Liver (tissue), 9 donors: ENCODE data around the gene HEYL. TPM values are rescaled to one million over a fixed set of nuclear protein-coding genes. Genes with fewer than 3 reads are reported as not detected.

Experiments used
- DNase-seq: peaks from one replicate; pipeline ENCODE4 v3.0.0-alpha.2; 2017; ENCODE audit warnings: low spot score
- H3K27ac ChIP-seq, 2 donors: one replicate each; pipeline ENCODE4 v1.7.0; 2013; ENCODE audit warnings: inconsistent platforms in 2 of 2, low read length in 2 of 2, control low read depth in 1 of 2, low read depth in 1 of 2, mild to moderate bottlenecking in 1 of 2
- H3K27me3 ChIP-seq, 4 donors: one replicate each; pipeline versions ENCODE4 v1.6.1 to v1.7.0; 2013; ENCODE audit warnings: low read length in 3 of 4, inconsistent platforms in 1 of 4, mild to moderate bottlenecking in 1 of 4, moderate library complexity in 1 of 4; ENCODE audit not compliant: control insufficient read depth in 4 of 4, insufficient read depth in 4 of 4
- H3K36me3 ChIP-seq, 4 donors: one replicate each; pipeline versions ENCODE4 v1.6.1 to v1.7.0; 2013; ENCODE audit warnings: low read length in 3 of 4, mild to moderate bottlenecking in 3 of 4, low read depth in 1 of 4, moderate library complexity in 1 of 4; ENCODE audit not compliant: control insufficient read depth in 4 of 4, insufficient read depth in 3 of 4
- H3K4me1 ChIP-seq, 4 donors: one replicate each; pipeline versions ENCODE4 v1.6.1 to v1.7.0; 2013; ENCODE audit warnings: low read length in 3 of 4, mild to moderate bottlenecking in 3 of 4, moderate library complexity in 1 of 4; ENCODE audit not compliant: control insufficient read depth in 4 of 4, insufficient read depth in 4 of 4
- H3K4me3 ChIP-seq, 3 donors: one replicate each; pipeline versions ENCODE4 v1.6.1 to v1.7.0; 2013; ENCODE audit warnings: low read length in 3 of 3, control low read depth in 1 of 3, low read depth in 1 of 3, mild to moderate bottlenecking in 1 of 3
- H3K9ac ChIP-seq, 2 donors: one replicate each; pipeline ENCODE4 v1.7.0; 2013; ENCODE audit warnings: low read length in 2 of 2, mild to moderate bottlenecking in 2 of 2, moderate library complexity in 2 of 2, control low read depth in 1 of 2, low read depth in 1 of 2
- H3K9me3 ChIP-seq, 4 donors: one replicate each; pipeline versions ENCODE4 v1.6.1 to v1.7.0; 2013; ENCODE audit warnings: low read length in 3 of 4; ENCODE audit not compliant: control insufficient read depth in 4 of 4
- ATF3 ChIP-seq: IDR thresholded peaks from 2 replicates; pipeline ENCODE4 v1.6.1; 2016; ENCODE audit warnings: antibody characterized with exemption
- EGR1 ChIP-seq, 2 donors: IDR thresholded peaks; 2 replicates each; pipeline ENCODE4 v1.6.1; 2016 to 2018; ENCODE audit warnings: antibody characterized with exemption in 2 of 2, low read depth in 2 of 2
- FOXA1 ChIP-seq: IDR thresholded peaks from 2 replicates; pipeline ENCODE4 v1.6.1; 2016; ENCODE audit warnings: antibody characterized with exemption
- FOXA2 ChIP-seq: IDR thresholded peaks from 2 replicates; pipeline ENCODE4 v1.6.1; 2016; ENCODE audit warnings: antibody characterized with exemption
- GABPA ChIP-seq, 2 donors: IDR thresholded peaks in 1 of 2; conservative IDR thresholded peaks in 1 of 2; 2 replicates each; pipeline ENCODE4 v1.6.1; 2016; ENCODE audit warnings: antibody characterized with exemption in 2 of 2, mild to moderate bottlenecking in 1 of 2, moderate library complexity in 1 of 2
- HNF4A ChIP-seq, 2 donors: conservative IDR thresholded peaks; 2 replicates each; pipeline ENCODE4 v1.6.1; 2016; ENCODE audit warnings: antibody characterized with exemption in 2 of 2, mild to moderate bottlenecking in 2 of 2
- HNF4G ChIP-seq: IDR thresholded peaks from 2 replicates; pipeline ENCODE4 v1.6.1; 2016; ENCODE audit warnings: antibody characterized with exemption
- JUND ChIP-seq, 2 donors: IDR thresholded peaks; 2 replicates each; pipeline ENCODE4 v1.6.1; 2016; ENCODE audit warnings: antibody characterized with exemption in 2 of 2
- MAX ChIP-seq: IDR thresholded peaks from 2 replicates; pipeline ENCODE4 v1.6.1; 2016; ENCODE audit warnings: antibody characterized with exemption
- NR2F2 ChIP-seq: IDR thresholded peaks from 2 replicates; pipeline ENCODE4 v1.6.1; 2016; ENCODE audit warnings: antibody characterized with exemption
- RAD21 ChIP-seq, 2 donors: IDR thresholded peaks; 2 replicates each; pipeline ENCODE4 v1.6.1; 2016; ENCODE audit warnings: antibody characterized with exemption in 2 of 2, mild to moderate bottlenecking in 2 of 2
- RXRA ChIP-seq, 2 donors: IDR thresholded peaks; 2 replicates each; pipeline ENCODE4 v1.6.1; 2017 to 2018; ENCODE audit warnings: antibody characterized with exemption in 2 of 2, mild to moderate bottlenecking in 1 of 2
- SP1 ChIP-seq: IDR thresholded peaks from 2 replicates; pipeline ENCODE4 v1.6.1; 2018; ENCODE audit warnings: antibody characterized with exemption, mild to moderate bottlenecking
- TAF1 ChIP-seq: conservative IDR thresholded peaks from 2 replicates; pipeline ENCODE4 v1.6.1; 2016; ENCODE audit warnings: antibody characterized with exemption, mild to moderate bottlenecking
- YY1 ChIP-seq: IDR thresholded peaks from 2 replicates; pipeline ENCODE4 v1.6.1; 2016; ENCODE audit warnings: antibody characterized with exemption, mild to moderate bottlenecking
- ZBTB33 ChIP-seq: IDR thresholded peaks from 2 replicates; pipeline ENCODE4 v1.6.1; 2016; ENCODE audit warnings: antibody characterized with exemption
- whole genome bisulfite sequencing: extraction: QIAGEN DNeasy Blood & Tissue Kit; methylation state at CpG from one replicate; pipeline ENCODE4 v1.1.7; 2013; 5-methylcytosine and 5-hydroxymethylcytosine counted together
- polyA plus RNA-seq, 2 donors: library from polyadenylated mRNA; stranded (reverse) in 1 of 2; unstranded in 1 of 2; fragments of 200-250 nt in 1 of 2; fragments of >200 nt in 1 of 2; fragmentation: Nextera tagmentation in 1 of 2; extraction: Ambion mirVana in 1 of 2; gene quantifications; one replicate each; pipeline versions ENCODE4 v1.2.1 to v1.2.3, GENCODE V29; 2013 to 2015
- total RNA-seq, 2 donors: library from RNA; depleted of rRNA; stranded (reverse); fragments of >200 nt; gene quantifications; one replicate each; pipeline ENCODE4 v1.2.3, GENCODE V29; 2014
- TF ChIP-seq, protein P1 (sequence below): IDR thresholded peaks from 2 replicates; pipeline ENCODE4 v1.6.1; 2016; ENCODE audit warnings: antibody characterized with exemption, mild to moderate bottlenecking
- TF ChIP-seq, protein P2 (sequence below): fragments of 150-350 bp; IDR thresholded peaks from 2 replicates; pipeline ENCODE4 v1.5.1; 2017; ENCODE audit warnings: improper control_type of control experiment, low read depth, low read length; ENCODE audit not compliant: missing input control
- donor health status: healthy.
- donor health status: healthy.
- donor health status: healthy.
- donor health status: healthy.
- donor health status: healthy.

Gene HEYL
- total and polyA plus RNA-seq, 4 donors: 0.61 to 1.7 (median 1.2) TPM

DNA sequence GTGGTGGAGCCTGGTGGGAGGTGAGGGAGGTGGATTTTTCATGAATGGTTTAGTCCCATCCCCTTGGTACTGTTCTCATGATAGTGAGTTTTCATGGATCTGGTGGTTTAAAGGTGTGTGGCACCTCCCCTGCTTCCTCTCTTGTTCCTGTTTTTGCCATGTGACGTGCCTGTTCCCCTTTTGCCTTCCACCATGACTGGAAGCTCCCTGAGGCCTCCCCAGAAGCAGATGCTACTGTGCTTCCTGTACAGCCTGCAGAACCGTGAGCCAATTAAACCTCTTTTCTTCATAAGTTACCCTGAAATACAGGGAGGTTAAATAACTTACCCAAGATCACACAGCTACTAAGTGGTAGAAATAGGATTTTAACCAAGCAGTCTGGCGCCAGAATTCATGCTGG, 4.3 kb upstream of the HEYL start:
- TF ChIP-seq SP1 (no peak), HNF4A (conservative IDR thresholded peaks at IDR 0.05) (no peak), FOXA2 (no peak), YY1 (no peak), JUND (IDR thresholded peaks at IDR 0.05) (no peak), FOXA1 (no peak), ATF3 (no peak)
- Histone ChIP-seq H3K4me1 (peaks cover 0 to 3% (median 0%) of the 10 kb centered on the region in 4 donors), H3K27ac (no peak overlapping the region), H3K9ac (no peak overlapping the region), H3K9me3 (no peaks in the 10 kb centered on the region), H3K4me3 (no peak overlapping the region), H3K27me3 (peaks cover 0 to 7% (median 0%) of the 10 kb centered on the region in 4 donors), H3K36me3 (no peaks in the 10 kb centered on the region)
- DNase-seq: no peak
- 73% methylated on average over 3 of the region's 3 CpGs for WGBS

- Histone ChIP-seq H3K4me3 (no peak overlapping the region), H3K27me3 (peaks cover 0 to 7% (median 3%) of the 10 kb centered on the region in 4 donors), H3K27ac (no peak overlapping the region), H3K4me1 (peaks cover 0 to 3% (median 0%) of the 10 kb centered on the region in 4 donors), H3K36me3 (no peaks in the 10 kb centered on the region), H3K9me3 (no peaks in the 10 kb centered on the region), H3K9ac (no peak overlapping the region)
- TF ChIP-seq RXRA (IDR thresholded peaks at IDR 0.05): no peak
- no peak for TF ChIP-seq FOXA1
- no peak for DNase-seq
- WGBS: 81% methylated on average over 4 of the region's 4 CpGs
These were observed 3.4 kb upstream of the HEYL start for GRCh38 chr1:39642796-39643195.

- DNase-seq: no peak
- TF ChIP-seq NR2F2 (no peak), MAX (no peak), YY1 (no peak), GABPA (IDR thresholded peaks at IDR 0.05 in 1 of 2, conservative IDR thresholded peaks at IDR 0.05 in 1 of 2) (no peak), ZBTB33 (no peak), ATF3 (no peak), RXRA (IDR thresholded peaks at IDR 0.05) (no peak), RAD21 (IDR thresholded peaks at IDR 0.05) (no peak), HNF4A (conservative IDR thresholded peaks at IDR 0.05) (no peak), EGR1 (IDR thresholded peaks at IDR 0.05; ENCODE audit: low read depth in 2 of 2) (no peak), JUND (IDR thresholded peaks at IDR 0.05) (no peak), SP1 (no peak), HNF4G (no peak), FOXA2 (no peak), TAF1 (no peak), FOXA1 (no peak)
- TF ChIP-seq, protein P1, sequence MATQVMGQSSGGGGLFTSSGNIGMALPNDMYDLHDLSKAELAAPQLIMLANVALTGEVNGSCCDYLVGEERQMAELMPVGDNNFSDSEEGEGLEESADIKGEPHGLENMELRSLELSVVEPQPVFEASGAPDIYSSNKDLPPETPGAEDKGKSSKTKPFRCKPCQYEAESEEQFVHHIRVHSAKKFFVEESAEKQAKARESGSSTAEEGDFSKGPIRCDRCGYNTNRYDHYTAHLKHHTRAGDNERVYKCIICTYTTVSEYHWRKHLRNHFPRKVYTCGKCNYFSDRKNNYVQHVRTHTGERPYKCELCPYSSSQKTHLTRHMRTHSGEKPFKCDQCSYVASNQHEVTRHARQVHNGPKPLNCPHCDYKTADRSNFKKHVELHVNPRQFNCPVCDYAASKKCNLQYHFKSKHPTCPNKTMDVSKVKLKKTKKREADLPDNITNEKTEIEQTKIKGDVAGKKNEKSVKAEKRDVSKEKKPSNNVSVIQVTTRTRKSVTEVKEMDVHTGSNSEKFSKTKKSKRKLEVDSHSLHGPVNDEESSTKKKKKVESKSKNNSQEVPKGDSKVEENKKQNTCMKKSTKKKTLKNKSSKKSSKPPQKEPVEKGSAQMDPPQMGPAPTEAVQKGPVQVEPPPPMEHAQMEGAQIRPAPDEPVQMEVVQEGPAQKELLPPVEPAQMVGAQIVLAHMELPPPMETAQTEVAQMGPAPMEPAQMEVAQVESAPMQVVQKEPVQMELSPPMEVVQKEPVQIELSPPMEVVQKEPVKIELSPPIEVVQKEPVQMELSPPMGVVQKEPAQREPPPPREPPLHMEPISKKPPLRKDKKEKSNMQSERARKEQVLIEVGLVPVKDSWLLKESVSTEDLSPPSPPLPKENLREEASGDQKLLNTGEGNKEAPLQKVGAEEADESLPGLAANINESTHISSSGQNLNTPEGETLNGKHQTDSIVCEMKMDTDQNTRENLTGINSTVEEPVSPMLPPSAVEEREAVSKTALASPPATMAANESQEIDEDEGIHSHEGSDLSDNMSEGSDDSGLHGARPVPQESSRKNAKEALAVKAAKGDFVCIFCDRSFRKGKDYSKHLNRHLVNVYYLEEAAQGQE: no peak
- TF ChIP-seq, protein P2, sequence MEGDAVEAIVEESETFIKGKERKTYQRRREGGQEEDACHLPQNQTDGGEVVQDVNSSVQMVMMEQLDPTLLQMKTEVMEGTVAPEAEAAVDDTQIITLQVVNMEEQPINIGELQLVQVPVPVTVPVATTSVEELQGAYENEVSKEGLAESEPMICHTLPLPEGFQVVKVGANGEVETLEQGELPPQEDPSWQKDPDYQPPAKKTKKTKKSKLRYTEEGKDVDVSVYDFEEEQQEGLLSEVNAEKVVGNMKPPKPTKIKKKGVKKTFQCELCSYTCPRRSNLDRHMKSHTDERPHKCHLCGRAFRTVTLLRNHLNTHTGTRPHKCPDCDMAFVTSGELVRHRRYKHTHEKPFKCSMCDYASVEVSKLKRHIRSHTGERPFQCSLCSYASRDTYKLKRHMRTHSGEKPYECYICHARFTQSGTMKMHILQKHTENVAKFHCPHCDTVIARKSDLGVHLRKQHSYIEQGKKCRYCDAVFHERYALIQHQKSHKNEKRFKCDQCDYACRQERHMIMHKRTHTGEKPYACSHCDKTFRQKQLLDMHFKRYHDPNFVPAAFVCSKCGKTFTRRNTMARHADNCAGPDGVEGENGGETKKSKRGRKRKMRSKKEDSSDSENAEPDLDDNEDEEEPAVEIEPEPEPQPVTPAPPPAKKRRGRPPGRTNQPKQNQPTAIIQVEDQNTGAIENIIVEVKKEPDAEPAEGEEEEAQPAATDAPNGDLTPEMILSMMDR: no peak
- Histone ChIP-seq H3K9ac (no peak overlapping the region), H3K9me3 (no peaks in the 10 kb centered on the region), H3K4me3 (no peak overlapping the region), H3K4me1 (peaks cover 0 to 3% (median 0%) of the 10 kb centered on the region in 4 donors), H3K27ac (no peak overlapping the region), H3K36me3 (no peaks in the 10 kb centered on the region), H3K27me3 (peaks cover 0 to 7% (median 5%) of the 10 kb centered on the region in 4 donors)
- WGBS: 89% methylated on average over 8 of the region's 8 CpGs
These were observed 1.4 kb upstream of the HEYL start for GRCh38 chr1:39640861-39641260.
